ENCODE measurements around the gene MT1G. TPM values are rescaled to one million over a fixed set of nuclear protein-coding genes. Genes with fewer than 3 reads are reported as not detected.
"Not testable (repeated sequence)": the region's sequence is repeated elsewhere in the genome, so short reads cannot be mapped to it uniquely, and the experiment has no call there.

MT1G gene
- polyA plus RNA-seq, result not detected

DNA sequence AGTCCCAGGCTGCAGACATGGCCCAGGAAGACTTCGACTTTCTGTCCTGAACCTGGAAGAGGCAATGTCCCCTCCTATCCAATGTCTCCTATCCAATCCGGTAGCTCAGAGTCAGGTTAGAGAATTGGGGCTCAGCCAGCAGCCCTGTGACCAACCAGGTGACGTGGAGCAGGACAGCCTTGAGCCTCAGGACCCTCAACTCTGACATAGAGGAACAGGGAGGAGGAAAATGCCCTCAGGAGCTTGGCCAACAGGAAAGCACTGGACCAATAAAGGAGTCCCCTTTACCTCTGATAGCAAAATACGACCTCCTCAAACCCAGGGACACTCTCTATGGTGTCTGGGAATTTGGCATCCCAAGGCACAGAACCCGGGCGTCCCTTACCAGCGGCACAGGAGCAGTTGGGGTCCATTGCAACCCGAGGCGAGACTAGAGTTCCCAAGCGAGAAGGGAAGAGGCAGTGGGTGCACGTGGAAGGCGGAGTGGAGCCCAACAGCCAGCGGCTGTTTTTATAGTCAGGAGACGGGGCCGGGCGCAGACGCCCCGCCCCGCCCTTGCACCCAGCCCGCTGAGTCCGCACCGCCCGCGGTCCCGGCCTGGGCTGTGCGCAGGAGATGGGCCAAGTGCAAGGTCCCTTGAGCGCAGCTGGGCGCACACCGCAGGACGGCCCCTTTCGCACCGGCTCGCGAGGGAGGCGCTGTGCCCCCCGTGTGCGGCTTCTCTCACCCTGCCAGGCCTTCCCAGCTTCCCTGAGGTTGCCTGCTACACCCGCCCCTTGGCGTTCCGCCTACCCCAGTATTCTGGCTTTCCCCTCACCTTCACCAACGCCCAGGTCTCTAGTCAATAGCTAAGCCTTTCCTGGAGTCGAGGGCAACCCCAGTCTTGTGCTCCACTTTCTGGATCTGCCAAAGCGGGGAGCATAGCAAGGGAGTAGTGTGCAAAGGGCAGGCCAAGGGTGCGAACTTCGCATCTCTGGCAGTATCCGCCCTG, at the start of gene MT1G:
Gene MT1G, minus strand, starts transcription at position 485 of the 991 bp plus-strand sequence. Its CDS starts 72 bp downstream, at position 413.
- H3K9me3 Mint-ChIP-seq, result no peaks in the 10 kb centered on the region
- peaks cover 3 to 13% (median 6%) of the 10 kb centered on the region in 3 donors for H3K4me1 Mint-ChIP-seq
- H3K27me3 Mint-ChIP-seq, result peaks cover 54% of the 10 kb centered on the region
- H3K36me3 Mint-ChIP-seq, result peaks cover 2% of the 10 kb centered on the region
- H3K27ac Mint-ChIP-seq, result no peak within 1 kb of the TSS
- peak within 1 kb of the TSS in 1 of 4 donors; percentile 65 for H3K4me3 Mint-ChIP-seq

DNA sequence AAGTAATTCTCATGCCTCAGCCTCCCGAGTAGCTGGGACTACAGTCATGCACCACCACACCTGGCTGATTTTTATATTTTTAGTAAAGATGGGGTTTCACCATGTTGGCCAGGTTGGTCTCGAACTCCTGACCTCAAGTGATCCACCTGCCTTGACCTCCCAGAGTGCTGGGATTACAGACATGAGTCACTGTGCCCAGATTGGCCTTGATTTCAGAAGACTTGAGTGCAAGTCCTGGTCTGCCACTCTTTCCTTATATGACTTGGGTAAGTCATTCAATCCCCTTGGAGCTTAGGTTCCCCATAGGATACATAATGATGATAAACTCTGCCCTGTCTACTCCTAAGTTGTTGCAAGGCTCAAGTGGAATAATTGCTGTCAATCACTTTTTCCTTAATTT, 49.7 kb upstream of the MT1G start:
- not testable (repeated sequence) for H3K4me1 Mint-ChIP-seq, H3K27me3 Mint-ChIP-seq, H3K4me3 Mint-ChIP-seq, H3K27ac Mint-ChIP-seq, H3K9me3 Mint-ChIP-seq, H3K36me3 Mint-ChIP-seq

DNA sequence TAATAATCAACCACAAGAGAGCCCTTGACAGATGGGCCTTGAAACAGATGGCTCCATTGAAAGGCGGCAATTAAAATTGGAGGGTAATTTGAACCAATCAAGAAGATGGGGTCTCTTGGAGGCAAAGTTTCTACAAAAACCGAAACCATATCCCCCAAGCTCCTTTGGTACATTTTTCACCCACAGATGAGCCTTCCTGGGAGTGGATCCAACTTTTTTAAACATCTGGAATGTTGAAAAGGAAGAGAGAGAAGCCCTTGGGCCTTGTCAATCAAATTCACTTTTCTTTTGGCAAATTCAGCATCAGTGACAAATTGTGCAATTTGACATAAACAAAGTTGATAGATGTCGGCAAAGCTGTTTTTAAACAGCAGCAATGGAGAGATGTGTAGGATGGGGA, 48.9 kb upstream of the MT1G start:
- Mint-ChIP-seq H3K9me3 (no peaks in the 10 kb centered on the region), H3K36me3 (no peaks in the 10 kb centered on the region), H3K4me3 (no peak overlapping the region), H3K4me1 (no peaks in the 10 kb centered on the region), H3K27me3 (peaks cover 6% of the 10 kb centered on the region), H3K27ac (no peak overlapping the region)

DNA sequence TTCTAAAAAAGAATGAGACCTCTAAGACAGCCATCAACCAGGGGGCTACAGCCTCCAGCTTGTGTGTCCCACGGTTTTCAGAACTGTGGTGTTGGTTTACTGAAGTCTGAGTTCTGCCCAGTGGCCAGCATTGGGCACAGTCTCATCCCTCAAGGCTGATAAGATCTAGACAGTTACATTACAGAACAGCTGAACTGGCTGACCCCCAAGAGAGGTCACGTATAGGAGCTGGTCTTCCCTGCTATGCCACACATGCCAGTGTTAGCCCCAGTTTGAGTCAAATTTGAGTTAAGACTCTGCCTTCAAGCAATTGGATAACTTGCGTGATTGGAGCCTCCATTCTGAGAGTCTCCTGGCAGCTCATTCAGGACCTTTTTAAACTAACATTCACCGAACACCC, 47.3 kb upstream of the MT1G start:
- H3K36me3 Mint-ChIP-seq, result no peaks in the 10 kb centered on the region
- peaks cover 9% of the 10 kb centered on the region for H3K27me3 Mint-ChIP-seq
- H3K9me3 Mint-ChIP-seq, result no peaks in the 10 kb centered on the region
- no peaks in the 10 kb centered on the region for H3K4me1 Mint-ChIP-seq
- no peak overlapping the region for H3K27ac Mint-ChIP-seq
- no peak overlapping the region for H3K4me3 Mint-ChIP-seq

DNA sequence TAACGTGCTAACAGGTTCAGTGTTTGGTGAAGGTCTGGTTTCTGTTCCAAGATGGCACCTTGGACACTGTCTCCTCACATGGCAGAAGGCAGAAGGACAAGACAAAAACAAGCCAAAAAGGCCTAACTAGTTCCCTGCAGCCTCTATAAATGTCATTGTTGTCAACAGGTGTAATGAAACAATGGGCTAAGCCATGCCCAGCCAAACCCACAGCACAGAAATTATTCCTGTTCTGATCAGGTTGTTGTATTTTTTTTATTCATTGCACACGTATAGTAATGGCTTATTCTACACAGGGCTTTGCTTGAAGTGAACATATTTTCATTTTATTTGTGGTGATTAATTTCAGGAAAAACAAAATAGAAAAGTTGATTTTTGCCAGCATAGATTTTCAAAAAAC, 45.9 kb upstream of the MT1G start:
- Mint-ChIP-seq H3K4me1 (no peaks in the 10 kb centered on the region), H3K36me3 (no peaks in the 10 kb centered on the region), H3K27ac (no peak overlapping the region), H3K27me3 (peaks cover 9% of the 10 kb centered on the region), H3K4me3 (no peak overlapping the region), H3K9me3 (no peaks in the 10 kb centered on the region)

DNA sequence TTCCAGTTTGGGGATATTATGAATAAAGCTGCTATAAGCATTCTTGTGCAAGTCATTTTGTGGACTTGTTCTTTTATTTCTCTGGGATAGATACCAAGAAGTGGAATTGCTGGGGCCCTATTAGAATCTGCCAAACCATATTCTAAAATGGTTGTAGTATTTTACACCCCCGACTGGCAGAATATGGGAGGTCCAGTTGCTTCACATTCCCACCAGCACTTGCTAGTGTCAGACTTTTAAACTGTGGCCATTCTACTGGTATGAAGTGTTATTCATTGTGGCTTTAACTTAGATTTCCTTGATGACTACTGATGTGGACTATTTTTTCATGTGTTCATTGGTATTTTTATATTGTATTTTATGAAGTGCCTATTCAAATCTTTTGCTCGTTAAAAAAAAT, 44.0 kb upstream of the MT1G start:
- Mint-ChIP-seq H3K36me3 (no peaks in the 10 kb centered on the region), H3K4me1 (no peaks in the 10 kb centered on the region), H3K27ac (no peak overlapping the region), H3K9me3 (no peaks in the 10 kb centered on the region), H3K4me3 (no peak overlapping the region), H3K27me3 (peaks cover 9% of the 10 kb centered on the region)

DNA sequence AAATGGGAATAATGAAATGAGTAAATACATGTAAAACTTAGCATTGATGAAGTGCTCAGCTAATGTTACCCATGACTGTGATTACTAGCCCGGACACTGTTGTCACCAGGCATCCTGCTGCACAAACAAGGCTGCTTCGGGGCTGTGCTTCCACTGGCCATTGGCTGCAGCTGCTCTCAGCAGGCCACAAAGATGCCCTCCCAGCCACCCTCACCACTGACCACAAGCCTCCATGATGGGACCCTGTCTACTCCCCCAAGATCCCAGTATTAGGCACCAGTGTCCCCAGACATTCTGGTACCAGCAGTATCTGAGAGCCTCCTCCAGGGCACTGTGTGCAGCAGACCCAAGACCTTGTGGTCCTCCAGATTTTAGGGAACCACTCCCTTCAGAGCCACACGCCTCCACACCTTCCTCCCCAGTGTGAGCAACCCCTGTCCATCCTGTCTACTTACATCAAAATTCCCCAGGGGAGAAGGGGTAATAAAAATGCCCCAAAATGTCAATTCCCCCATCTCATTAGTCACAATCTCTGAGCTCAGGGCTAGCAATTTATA, 42.4 kb upstream of the MT1G start:
- Mint-ChIP-seq H3K4me3 (no peak overlapping the region), H3K9me3 (no peaks in the 10 kb centered on the region), H3K36me3 (no peaks in the 10 kb centered on the region), H3K4me1 (no peaks in the 10 kb centered on the region), H3K27ac (no peak overlapping the region), H3K27me3 (peaks cover 9% of the 10 kb centered on the region)

DNA sequence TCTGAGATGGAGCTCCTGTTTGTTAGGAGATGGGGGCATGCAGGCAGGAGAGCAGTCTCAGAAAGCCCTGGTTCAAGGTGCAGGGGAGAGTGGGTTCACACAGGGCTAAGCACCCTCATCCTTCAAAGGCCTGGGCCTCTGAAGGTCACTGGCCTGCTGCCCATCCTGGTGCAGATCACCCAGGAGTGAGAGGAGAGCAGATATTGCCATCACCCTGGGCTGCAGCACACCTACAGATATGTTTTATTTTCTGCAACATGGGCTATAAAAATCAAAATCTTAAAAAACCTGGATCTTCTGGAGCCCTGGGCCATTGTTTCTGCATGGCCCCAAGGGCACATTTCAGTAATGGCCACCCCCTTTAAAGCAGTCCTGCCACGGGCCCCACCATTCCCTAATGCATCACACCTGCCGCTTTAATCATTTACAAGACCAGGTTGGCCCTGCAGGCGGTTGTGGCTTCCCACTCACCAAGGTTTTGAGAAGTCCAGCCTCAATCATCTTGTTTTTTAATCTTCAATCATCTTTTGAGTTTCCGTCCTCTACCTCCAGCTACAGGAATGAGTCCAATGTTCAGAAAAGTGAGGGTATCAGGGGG, 41.7 kb upstream of the MT1G start:
- Mint-ChIP-seq H3K4me3 (no peak overlapping the region), H3K36me3 (no peaks in the 10 kb centered on the region), H3K9me3 (no peaks in the 10 kb centered on the region), H3K4me1 (no peaks in the 10 kb centered on the region), H3K27ac (no peak overlapping the region), H3K27me3 (peaks cover 8% of the 10 kb centered on the region)

DNA sequence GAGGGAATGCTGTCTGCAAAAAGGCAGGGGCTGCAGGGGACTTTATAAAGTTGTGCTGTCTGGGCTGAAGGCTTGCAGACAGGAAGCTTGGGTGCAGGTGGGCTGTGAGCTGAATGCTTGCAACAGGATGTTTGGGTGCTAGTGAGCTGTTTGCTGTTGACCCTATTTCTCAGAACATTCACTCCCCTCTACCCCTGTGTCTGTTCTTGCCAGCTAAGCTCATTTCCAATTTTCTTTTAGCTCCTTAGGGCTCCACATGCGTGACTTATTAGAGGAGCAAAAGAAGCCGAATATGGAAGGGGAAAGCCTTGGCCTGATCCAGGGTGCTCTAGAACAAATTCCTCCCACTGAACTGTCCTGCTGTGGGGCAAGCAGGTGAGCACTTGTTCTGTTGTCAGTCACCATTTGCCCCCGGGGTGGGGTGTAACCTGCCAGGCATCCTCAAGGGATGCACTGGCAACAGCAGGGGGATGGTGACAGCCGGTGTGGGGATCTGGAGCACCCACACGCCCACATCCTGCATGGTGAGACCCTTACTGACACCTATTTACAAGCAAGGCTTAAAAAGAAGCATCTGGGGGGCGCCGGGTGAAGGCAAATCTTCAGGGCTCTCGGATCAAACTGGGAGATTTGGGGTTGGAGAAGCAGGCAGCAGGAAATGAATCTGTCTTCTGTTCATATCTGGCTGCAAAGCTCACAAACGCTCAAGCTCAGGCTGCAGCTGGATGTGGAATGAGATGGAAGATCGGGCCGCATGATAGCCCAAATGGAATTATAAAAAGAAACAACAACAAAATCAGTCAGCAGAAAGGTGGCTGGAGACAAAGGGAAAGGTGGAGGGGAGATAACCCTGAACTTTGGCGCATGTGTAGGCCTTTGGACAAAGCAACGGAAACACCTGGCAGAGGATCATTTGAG, 40.9 kb upstream of the MT1G start:
- no peak overlapping the region for H3K27ac Mint-ChIP-seq
- peaks cover 6% of the 10 kb centered on the region for H3K27me3 Mint-ChIP-seq
- peak overlapping the region in 1 of 4 donors; percentile 6 for H3K4me3 Mint-ChIP-seq
- no peaks in the 10 kb centered on the region for H3K9me3 Mint-ChIP-seq
- H3K36me3 Mint-ChIP-seq, result no peaks in the 10 kb centered on the region
- H3K4me1 Mint-ChIP-seq, result no peaks in the 10 kb centered on the region

DNA sequence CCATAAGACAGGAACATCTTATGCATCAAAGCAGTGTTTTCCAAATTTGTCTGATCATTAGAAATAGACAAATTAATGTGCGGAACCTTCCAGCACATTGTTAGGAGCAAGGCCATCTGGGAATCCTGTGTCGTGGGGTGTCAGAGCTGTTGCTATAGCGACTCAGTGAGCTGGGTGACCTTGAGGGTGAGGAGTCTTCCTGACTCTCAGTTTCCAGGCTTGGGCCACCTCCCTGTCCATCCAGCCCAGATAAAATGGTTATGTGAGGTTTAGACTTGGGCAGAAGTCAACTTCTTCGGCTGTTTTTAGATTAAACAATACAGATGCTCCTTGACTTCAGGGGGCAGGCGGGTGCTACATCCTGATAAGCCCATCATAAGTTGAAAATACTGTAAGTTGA, 35.0 kb upstream of the MT1G start:
- Mint-ChIP-seq H3K9me3 (peaks cover 0 to 2% (median 0%) of the 10 kb centered on the region in 3 donors), H3K27ac (no peak overlapping the region), H3K36me3 (no peaks in the 10 kb centered on the region), H3K27me3 (no peaks in the 10 kb centered on the region), H3K4me1 (peaks cover 0 to 5% (median 4%) of the 10 kb centered on the region in 3 donors), H3K4me3 (no peak overlapping the region)

DNA sequence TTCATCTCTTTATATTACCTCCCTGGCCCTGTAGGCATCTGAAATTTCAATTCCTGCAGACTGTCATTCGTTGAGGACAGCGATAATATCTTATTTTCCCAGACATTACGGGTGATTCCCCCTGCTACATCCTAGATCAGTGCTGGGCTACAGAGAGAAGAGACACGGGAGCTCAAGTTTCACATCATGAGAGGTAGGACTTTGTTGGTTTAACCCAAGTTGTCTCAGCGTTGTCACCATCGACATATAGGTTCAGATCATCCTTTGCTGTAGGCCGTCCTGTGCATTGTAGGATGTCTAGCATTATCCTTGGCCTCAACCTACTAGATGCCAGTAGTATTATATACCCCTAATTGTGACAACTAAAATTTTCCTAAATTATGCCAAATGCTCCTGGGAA, 33.7 kb upstream of the MT1G start:
- Mint-ChIP-seq H3K27me3 (no peaks in the 10 kb centered on the region), H3K4me1 (peaks cover 0 to 5% (median 4%) of the 10 kb centered on the region in 3 donors), H3K4me3 (peak overlapping the region in 1 of 4 donors; percentile 44), H3K9me3 (peaks cover 0 to 3% (median 2%) of the 10 kb centered on the region in 3 donors), H3K36me3 (no peaks in the 10 kb centered on the region), H3K27ac (no peak overlapping the region)

DNA sequence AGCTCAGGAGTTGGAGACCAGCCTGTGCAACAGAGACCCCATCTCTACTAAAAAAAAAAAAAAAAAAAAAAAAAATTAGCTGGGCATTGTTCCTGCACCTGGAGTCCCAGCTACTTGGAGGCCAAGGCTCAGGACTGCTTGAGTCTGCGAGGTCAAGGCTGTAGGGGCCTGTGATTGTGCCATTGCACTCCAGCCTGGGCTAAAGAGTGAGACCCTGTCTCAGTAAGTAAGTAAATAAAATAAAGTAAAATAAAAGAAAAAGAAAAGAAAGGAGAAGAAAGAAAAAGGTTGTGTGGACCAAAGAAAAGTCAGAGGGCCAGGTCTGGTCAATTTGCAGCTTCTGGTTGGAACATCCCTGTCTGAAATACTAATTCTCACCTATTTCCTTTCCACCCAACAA, 32.8 kb upstream of the MT1G start:
- no peaks in the 10 kb centered on the region for H3K36me3 Mint-ChIP-seq

DNA sequence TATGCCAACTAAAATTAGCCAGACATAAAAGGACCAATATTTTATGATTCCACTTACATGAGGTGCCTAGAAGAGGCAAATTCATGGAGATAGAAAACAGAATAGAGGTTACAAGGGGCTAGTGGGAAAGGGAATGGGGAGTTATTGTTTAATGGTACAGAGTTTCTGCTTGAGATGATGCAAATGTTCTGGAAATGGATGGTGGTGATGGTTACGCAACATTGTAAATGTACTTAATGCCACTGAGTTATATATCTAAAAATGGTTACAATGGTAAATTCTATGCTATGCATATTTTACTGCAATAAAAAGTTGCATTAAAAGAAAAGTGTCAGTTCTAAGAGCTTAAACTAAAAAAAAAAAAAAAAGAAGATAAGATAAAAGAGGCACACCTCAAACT, 32.3 kb upstream of the MT1G start:
- no peaks in the 10 kb centered on the region for H3K36me3 Mint-ChIP-seq
- peaks cover 0 to 3% (median 2%) of the 10 kb centered on the region in 3 donors for H3K9me3 Mint-ChIP-seq
- H3K27me3 Mint-ChIP-seq, result no peaks in the 10 kb centered on the region
- peaks cover 0 to 5% (median 4%) of the 10 kb centered on the region in 3 donors for H3K4me1 Mint-ChIP-seq
- no peak overlapping the region for H3K27ac Mint-ChIP-seq
- no peak overlapping the region for H3K4me3 Mint-ChIP-seq

More for the DNA sequence above, 32.8 kb upstream of the MT1G start:
- peaks cover 0 to 3% (median 2%) of the 10 kb centered on the region in 3 donors for H3K9me3 Mint-ChIP-seq
- H3K27me3 Mint-ChIP-seq, result no peaks in the 10 kb centered on the region
- H3K4me3 Mint-ChIP-seq, result no peak overlapping the region
- H3K27ac Mint-ChIP-seq, result no peak overlapping the region
- peaks cover 0 to 5% (median 4%) of the 10 kb centered on the region in 3 donors for H3K4me1 Mint-ChIP-seq

DNA sequence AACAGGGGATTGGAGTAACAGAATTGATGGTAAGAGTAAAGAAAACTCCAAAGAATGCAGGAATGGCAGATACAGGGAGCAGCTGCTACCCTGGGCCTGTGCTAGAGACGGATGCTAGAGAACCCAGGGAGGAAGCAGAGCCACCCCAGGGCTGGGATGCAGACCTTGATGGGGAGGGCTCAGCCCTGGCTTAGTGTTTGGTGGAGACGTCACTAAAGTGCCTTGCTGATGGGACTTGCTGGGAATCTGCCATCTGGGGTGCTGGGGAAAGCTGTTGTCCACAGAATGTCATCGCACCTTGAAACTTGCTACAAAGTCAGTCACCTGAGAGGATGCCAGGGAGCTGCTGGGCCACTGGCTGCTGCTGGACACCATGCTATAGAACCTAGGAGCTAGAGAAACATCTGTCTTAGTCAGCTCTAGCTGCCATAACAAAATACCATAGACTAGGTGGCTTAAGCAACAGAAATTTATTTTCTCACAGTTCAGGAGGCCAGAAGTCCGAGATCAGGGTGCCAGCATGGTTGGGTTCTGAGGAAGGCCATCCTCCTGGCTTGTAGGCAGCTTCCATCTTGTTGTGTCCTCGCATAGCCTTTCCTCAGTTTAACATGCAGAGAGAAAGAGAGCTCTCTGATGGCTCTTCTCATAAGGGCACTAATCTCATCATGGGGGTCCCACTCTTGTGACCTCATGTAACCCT, 29.7 kb upstream of the MT1G start:
- Mint-ChIP-seq H3K9me3 (peaks cover 0 to 3% (median 2%) of the 10 kb centered on the region in 3 donors), H3K36me3 (no peaks in the 10 kb centered on the region), H3K27ac (no peak overlapping the region), H3K4me3 (no peak overlapping the region), H3K27me3 (no peaks in the 10 kb centered on the region), H3K4me1 (peaks cover 0 to 4% (median 3%) of the 10 kb centered on the region in 3 donors)

Measured in IgD-negative memory B cell (primary cell).